IMR-90 (cell line): ENCODE measurements around the gene ATP10A. TPM values are rescaled to one million over a fixed set of nuclear protein-coding genes. Genes with fewer than 3 reads are reported as not detected.

ENCODE experiments used
- ATAC-seq: fragments of 200-7000 bp; cut with Tn5 transposase; 2 replicates; pipeline ENCODE4 v1.9.1; 2020; ENCODE audit warnings: low read depth, mild to moderate bottlenecking, moderate library complexity
- BruUV-seq: library from RNA; stranded (reverse); fragments of 400-500 nt; replicated peaks from 2 replicates; lab custom pipeline; 2021; lab: Mats Ljungman, UMichigan
- CTCF ChIA-PET: fragments of 300-600 bp; formaldehyde crosslinking; extraction: SDS; loops from one replicate; lab custom pipeline; 2021; ENCODE audit warnings: antibody characterized with exemption; lab: Yijun Ruan, JAX
- POLR2A ChIA-PET: fragments of 300-600 bp; sonication (Branson Sonifier 250); formaldehyde crosslinking; loops from one replicate; lab custom pipeline; 2022; ENCODE audit warnings: antibody characterized with exemption; ENCODE audit not compliant: unreplicated experiment; lab: Charles Lee
- DNase-seq: peaks from one replicate; pipeline ENCODE4 v3.0.0; 2013
- H2AFZ ChIP-seq: replicated peaks from 2 replicates; pipeline ENCODE3; 2013; ENCODE audit warnings: low read length, mild to moderate bottlenecking; ENCODE audit not compliant: poor library complexity
- H2AK5ac ChIP-seq: 2 replicates; pipeline ENCODE4 v1.6.1; 2013; ENCODE audit warnings: low read depth, low read length, inconsistent platforms
- H2AK9ac ChIP-seq: replicated peaks from 2 replicates; pipeline ENCODE3; 2013; ENCODE audit warnings: mild to moderate bottlenecking, low read depth, low read length, moderate library complexity; ENCODE audit not compliant: poor library complexity
- H2BK120ac ChIP-seq: 2 replicates; pipeline ENCODE4 v1.6.1; 2013; ENCODE audit warnings: low read depth, low read length, inconsistent platforms
- H2BK15ac ChIP-seq: 3 replicates; pipeline ENCODE4 v1.6.1; 2013; ENCODE audit warnings: low read depth, low read length, inconsistent platforms
- H2BK20ac ChIP-seq: 2 replicates; pipeline ENCODE4 v1.6.1; 2013; ENCODE audit warnings: low read depth, mild to moderate bottlenecking, inconsistent platforms, low read length, moderate library complexity
- H2BK5ac ChIP-seq: 2 replicates; pipeline ENCODE4 v1.6.1; 2013; ENCODE audit warnings: mild to moderate bottlenecking, low read depth, low read length, inconsistent platforms; ENCODE audit not compliant: poor library complexity, severe bottlenecking
- H3K14ac ChIP-seq: replicated peaks from 2 replicates; pipeline ENCODE4 v1.6.1; 2013; ENCODE audit warnings: low read depth, low read length, inconsistent platforms
- H3K18ac ChIP-seq: 2 replicates; pipeline ENCODE4 v1.6.1; 2013; ENCODE audit warnings: low read depth, low read length, control low read depth
- H3K23ac ChIP-seq: 2 replicates; pipeline ENCODE4 v1.6.1; 2013; ENCODE audit warnings: low read depth, low read length, inconsistent platforms
- H3K27ac ChIP-seq: 2 replicates; pipeline ENCODE4 v1.5.1; 2013; ENCODE audit warnings: mild to moderate bottlenecking, control low read depth, low read length; ENCODE audit not compliant: insufficient read depth
- H3K27me3 ChIP-seq: 2 replicates; pipeline ENCODE4 v1.6.1; 2013; ENCODE audit warnings: low read length; ENCODE audit not compliant: control insufficient read depth, insufficient read depth
- H3K36me3 ChIP-seq: 2 replicates; pipeline ENCODE4 v1.6.1; 2013; ENCODE audit warnings: low read length, mixed read lengths; ENCODE audit not compliant: control insufficient read depth, insufficient read depth
- H3K4ac ChIP-seq: 2 replicates; pipeline ENCODE4 v1.6.1; 2013; ENCODE audit warnings: low read depth, low read length, inconsistent platforms
- H3K4me1 ChIP-seq: 2 replicates; pipeline ENCODE4 v1.6.1; 2013; ENCODE audit warnings: low read length, mixed read lengths; ENCODE audit not compliant: control insufficient read depth, insufficient read depth
- H3K4me2 ChIP-seq: 2 replicates; pipeline ENCODE4 v1.6.1; 2013; ENCODE audit warnings: low read depth, mild to moderate bottlenecking, control low read depth, low read length, moderate library complexity
- H3K4me3 ChIP-seq: 2 replicates; pipeline ENCODE4 v1.5.1; 2013; ENCODE audit warnings: low read depth, mild to moderate bottlenecking, control low read depth, low read length, moderate library complexity; ENCODE audit not compliant: insufficient read depth
- H3K56ac ChIP-seq: 2 replicates; pipeline ENCODE4 v1.6.1; 2013; ENCODE audit warnings: low read length, inconsistent platforms; ENCODE audit not compliant: insufficient read depth; ENCODE audit errors: extremely low read depth
- H3K79me1 ChIP-seq, 2 experiments: 2 replicates each; pipeline ENCODE4 v1.6.1; 2013; ENCODE audit warnings: low read length in 2 of 2, inconsistent platforms in 1 of 2, low read depth in 1 of 2
- H3K9ac ChIP-seq: 2 replicates; pipeline ENCODE4 v1.6.1; 2013; ENCODE audit warnings: low read depth, low read length, control low read depth
- H3K9me1 ChIP-seq: 2 replicates; pipeline ENCODE4 v1.6.1; 2013; ENCODE audit warnings: low read length, inconsistent platforms; ENCODE audit not compliant: insufficient read depth
- H3K9me3 ChIP-seq: 2 replicates; pipeline ENCODE4 v1.6.1; 2013; ENCODE audit warnings: low read length; ENCODE audit not compliant: control insufficient read depth, insufficient read depth
- H4K20me1 ChIP-seq: 2 replicates; pipeline ENCODE4 v1.6.1; 2013; ENCODE audit warnings: low read length, inconsistent platforms; ENCODE audit not compliant: insufficient read depth
- H4K5ac ChIP-seq: 2 replicates; pipeline ENCODE4 v1.6.1; 2013; ENCODE audit warnings: mild to moderate bottlenecking, low read depth, low read length, control low read depth
- H4K8ac ChIP-seq, 2 experiments: 2 replicates each; pipeline ENCODE4 v1.6.1; 2013; ENCODE audit warnings: low read depth in 2 of 2, low read length in 2 of 2, control low read depth in 1 of 2, inconsistent platforms in 1 of 2
- H4K91ac ChIP-seq: 2 replicates; pipeline ENCODE4 v1.6.1; 2013; ENCODE audit warnings: low read depth, low read length, inconsistent platforms; ENCODE audit not compliant: insufficient read depth
- CTCF ChIP-seq: conservative IDR thresholded peaks from 2 replicates; pipeline ENCODE4 v1.5.1; 2012; ENCODE audit warnings: mild to moderate bottlenecking, low read depth, low read length, improper control_type of control experiment
- MXI1 ChIP-seq: IDR thresholded peaks from 2 replicates; pipeline ENCODE4 v1.6.1; 2012; ENCODE audit warnings: low read depth, mild to moderate bottlenecking, low read length, moderate library complexity, borderline replicate concordance
- WGBS, 2 experiments: methylation state at CpG; one replicate each; pipeline versions ENCODE4 v1.1.5 to v1.1.7; 2013; ENCODE audit warnings: missing lambda C conversion rate in 2 of 2; ENCODE audit not compliant: insufficient read length in 1 of 2; ENCODE audit errors: extremely low coverage in 2 of 2; 5-methylcytosine and 5-hydroxymethylcytosine counted together
- dilution Hi-C: fragments of 300-500 bp; cut with HindIII; formaldehyde crosslinking; loops from one replicate; pipeline ENCODE4 v1.14.3; 2018; ENCODE audit warnings: low sequenced_read_pairs; ENCODE audit not compliant: unreplicated experiment
- in situ Hi-C: fragments of 300-500 bp; cut with MboI; formaldehyde crosslinking; loops from 3 replicates; pipeline ENCODE4 v1.14.3; 2019; ENCODE audit warnings: low sequenced_read_pairs, inconsistent platforms, mixed read lengths
- intact Hi-C: fragments of 100-400 bp; cut with micrococcal nuclease; formaldehyde crosslinking; loops from 2 replicates; pipeline ENCODE4 v1.10.0; 2022
- polyA plus RNA-seq, 3 experiments: library from polyadenylated mRNA; depleted of rRNA; stranded (reverse); fragments of >200 nt; gene quantifications; 2 replicates each; pipeline ENCODE4 v1.2.3, GENCODE V29; 2012; ENCODE audit warnings: low replicate concordance in 1 of 3
- total RNA-seq: library from RNA; depleted of rRNA; stranded (reverse); fragments of >200 nt; gene quantifications from 2 replicates; pipeline ENCODE4 v1.2.3, GENCODE V29; 2012

ATP10A gene
- total and polyA plus RNA-seq, 2 of the 4 experiments (the other 2 are of a cell fraction): 13.8 to 16.0 TPM

GRCh38 chr15:25892126-25892525 is 29.0 kb upstream of the ATP10A start:
- no peaks in the 10 kb centered on the region for H3K9me3 ChIP-seq
- H4K5ac ChIP-seq: no peak overlapping the region
- H3K56ac ChIP-seq: no peak overlapping the region
- TF ChIP-seq CTCF (no peak), MXI1 (no peak)
- H2AK9ac ChIP-seq: no peak overlapping the region
- POLR2A ChIA-PET: no interaction called here
- H2BK120ac ChIP-seq: no peak overlapping the region
- no peaks in the 10 kb centered on the region for H4K20me1 ChIP-seq
- no peak overlapping the region for H3K4me2 ChIP-seq
- H3K23ac ChIP-seq: no peak overlapping the region
- no peaks in the 10 kb centered on the region for H3K79me1 ChIP-seq
- no peaks in the 10 kb centered on the region for H3K27me3 ChIP-seq
- no peaks in the 10 kb centered on the region; the same call in 1 of the 2 replicates for H3K9me1 ChIP-seq
- no CpG with 5 or more reads among the region's 3 CpGs for WGBS, 2 experiments
- no peaks in the 10 kb centered on the region for H3K36me3 ChIP-seq
- no peak overlapping the region for H3K27ac ChIP-seq
- dilution Hi-C loops: no loop called here
- intact Hi-C loops: no loop called here
- H3K14ac ChIP-seq: no peak overlapping the region
- H3K4me1 ChIP-seq: no peaks in the 10 kb centered on the region
- BruUV-seq: no TSS peak
- H2BK20ac ChIP-seq: no peak overlapping the region
- in situ Hi-C loops: no loop called here
- H3K9ac ChIP-seq: no peak overlapping the region
- CTCF ChIA-PET: interaction anchor here (0.6 kb wide), 1 partner anchor 113 kb away, joined by 3 read pairs; no protein-coding TSS in a partner anchor
- H3K18ac ChIP-seq: no peak overlapping the region
- no peak overlapping the region for H3K4me3 ChIP-seq
- no peak overlapping the region for H2AFZ ChIP-seq
- H2BK15ac ChIP-seq: no peak overlapping the region
- no peak overlapping the region for H2BK5ac ChIP-seq
- ATAC-seq: peak; percentile 44; the same call in 1 of the 2 replicates
- DNase-seq: peak; percentile 31
- no peak overlapping the region for H2AK5ac ChIP-seq
- H4K8ac ChIP-seq: no peak overlapping the region
- H4K91ac ChIP-seq: no peak overlapping the region
- no peak overlapping the region for H3K4ac ChIP-seq
